GM12878 (cell line): ENCODE data around the gene MVP. TPM values are rescaled to one million over a fixed set of nuclear protein-coding genes. Genes with fewer than 3 reads are reported as not detected.
A peak's percentile ranks its signal among the peaks of the same experiment; 100 is the strongest.

Source experiments
- ATAC-seq: fragments of 200-7000 bp; cut with Tn5 transposase; 3 replicates; pipeline ENCODE4 v1.9.1; 2020; ENCODE audit warnings: mild to moderate bottlenecking, moderate library complexity
- Bru-seq: library from RNA; stranded (reverse); fragments of 400-500 nt; gene quantifications from one replicate; lab custom pipeline; 2021; lab: Mats Ljungman, UMichigan
- BruChase-seq, 2 experiments: library from RNA; stranded (reverse); fragments of 400-500 nt; gene quantifications; one replicate each; lab custom pipeline; 2021; lab: Mats Ljungman, UMichigan
- BruUV-seq: library from RNA; stranded (reverse); fragments of 400-500 nt; replicated peaks from 2 replicates; lab custom pipeline; 2021; lab: Mats Ljungman, UMichigan
- CTCF ChIA-PET: fragments of 300-600 bp; sonication (Branson Sonifier 250); formaldehyde crosslinking; extraction: SDS; loops from one replicate; lab custom pipeline; 2021; ENCODE audit warnings: inconsistent platforms; lab: Yijun Ruan, JAX
- POLR2A ChIA-PET: fragments of 350-600 bp; formaldehyde crosslinking; extraction: SDS; loops from one replicate; lab custom pipeline; 2021; ENCODE audit warnings: inconsistent platforms; lab: Charles Lee
- RAD21 ChIA-PET: fragments of 300-600 bp; sonication (Branson Sonifier 250); formaldehyde crosslinking; loops from one replicate; lab custom pipeline; 2023; ENCODE audit warnings: antibody characterized with exemption; ENCODE audit not compliant: unreplicated experiment; lab: Charles Lee
- SMC1A ChIA-PET: fragments of 300-600 bp; sonication (Branson Sonifier 250); formaldehyde crosslinking; loops from one replicate; lab custom pipeline; 2023; ENCODE audit not compliant: unreplicated experiment, uncharacterized antibody; lab: Charles Lee
- DNase-seq: peaks from one replicate; pipeline ENCODE4 v3.0.0-alpha.2; 2011; ENCODE audit warnings: low read depth, low spot score
- FAIRE-seq: peaks from 3 replicates; lab custom pipeline; 2011; peaks lifted over from hg19 to GRCh38; lab: Jason Lieb, UNC
- H2AFZ ChIP-seq: 2 replicates; pipeline ENCODE4 v1.6.0; 2011; ENCODE audit warnings: low read depth, low read length, control low read depth; ENCODE audit not compliant: control insufficient read depth
- H3K27ac ChIP-seq: 2 replicates; pipeline ENCODE4 v1.5.1; 2011; ENCODE audit warnings: control low read depth; ENCODE audit not compliant: control insufficient read depth, insufficient read depth
- H3K27me3 ChIP-seq, 2 experiments: replicated peaks in 1 of 2; 2 replicates each; pipeline versions ENCODE4 v1.6.0 to v1.6.1; 2011; ENCODE audit warnings: low read length in 1 of 2; ENCODE audit not compliant: control insufficient read depth in 2 of 2, insufficient read depth in 2 of 2
- H3K36me3 ChIP-seq, 2 experiments: 2 replicates each; pipeline ENCODE4 v1.5.1; 2011; ENCODE audit warnings: low read length in 1 of 2; ENCODE audit not compliant: control insufficient read depth in 2 of 2, insufficient read depth in 2 of 2
- H3K4me1 ChIP-seq: 2 replicates; pipeline ENCODE4 v1.6.1; 2011; ENCODE audit warnings: mild to moderate bottlenecking, low read length, moderate library complexity, mixed read lengths; ENCODE audit not compliant: control insufficient read depth, insufficient read depth
- H3K4me2 ChIP-seq: 2 replicates; pipeline ENCODE4 v1.6.0; 2011; ENCODE audit warnings: control low read depth; ENCODE audit not compliant: control insufficient read depth, insufficient read depth
- H3K4me3 ChIP-seq: fragments of 200-600 bp; sonication (generic); 2 replicates; pipeline ENCODE4 v1.5.1; 2016
- H3K79me2 ChIP-seq: 2 replicates; pipeline ENCODE4 v1.6.0; 2011; ENCODE audit warnings: low read length; ENCODE audit not compliant: control insufficient read depth, insufficient read depth
- H3K9ac ChIP-seq: 2 replicates; pipeline ENCODE4 v1.8.0; 2011; ENCODE audit warnings: low read length, control low read depth, mixed read lengths; ENCODE audit not compliant: control insufficient read depth, insufficient read depth
- H3K9me3 ChIP-seq: replicated peaks from 3 replicates; pipeline ENCODE4 v1.5.1; 2011; ENCODE audit warnings: mild to moderate bottlenecking, low read length; ENCODE audit not compliant: control insufficient read depth, insufficient read depth
- H4K20me1 ChIP-seq: 2 replicates; pipeline ENCODE4 v1.6.0; 2011; ENCODE audit not compliant: control insufficient read depth, insufficient read depth
- EED ChIP-seq: sonication (generic); IDR thresholded peaks from 2 replicates; pipeline ENCODE4 v1.6.1; 2016; ENCODE audit warnings: antibody characterized with exemption, low read depth
- MXI1 ChIP-seq: fragments of 150-350 bp; IDR thresholded peaks from 2 replicates; pipeline ENCODE4 v1.6.1; 2011; ENCODE audit warnings: low read depth, mild to moderate bottlenecking, inconsistent platforms, low read length, improper control_type of control experiment
- NFXL1 ChIP-seq: fragments of 450-650 bp; IDR thresholded peaks from 2 replicates; pipeline ENCODE4 v1.6.1; 2017; ENCODE audit warnings: antibody characterized with exemption, mild to moderate bottlenecking, borderline replicate concordance
- NFYA ChIP-seq: IDR thresholded peaks from 2 replicates; pipeline ENCODE4 v1.6.1; 2011; ENCODE audit warnings: low read depth, mild to moderate bottlenecking, low read length, improper control_type of control experiment, borderline replicate concordance
- NKRF ChIP-seq: fragments of 450-650 bp; conservative IDR thresholded peaks from 2 replicates; pipeline ENCODE4 v1.6.1; 2017; ENCODE audit warnings: mild to moderate bottlenecking, moderate library complexity
- NR2C1 ChIP-seq: fragments of 450-650 bp; IDR thresholded peaks from 2 replicates; pipeline ENCODE4 v1.6.1; 2017; ENCODE audit warnings: antibody characterized with exemption, mild to moderate bottlenecking, moderate library complexity
- PAX5 ChIP-seq: IDR thresholded peaks from 2 replicates; pipeline ENCODE4 v1.6.1; 2011; ENCODE audit warnings: low read depth, low read length, borderline replicate concordance
- POLR2A ChIP-seq: IDR thresholded peaks from 2 replicates; pipeline ENCODE4 v1.6.1; 2011; ENCODE audit warnings: low read depth, mild to moderate bottlenecking, low read length
- POLR2AphosphoS5 ChIP-seq: IDR thresholded peaks from 2 replicates; pipeline ENCODE4 v1.6.1; 2011; ENCODE audit warnings: mild to moderate bottlenecking, low read length, inconsistent platforms
- RBBP5 ChIP-seq: fragments of 200-600 bp; sonication (generic); conservative IDR thresholded peaks from 2 replicates; pipeline ENCODE4 v1.6.1; 2016
- RCOR1 ChIP-seq: conservative IDR thresholded peaks from 2 replicates; pipeline ENCODE4 v1.6.1; 2012; ENCODE audit warnings: low read depth, low read length, improper control_type of control experiment
- SPI1 ChIP-seq: IDR thresholded peaks from 2 replicates; pipeline ENCODE4 v1.6.1; 2011; ENCODE audit warnings: low read depth, mild to moderate bottlenecking, low read length, moderate library complexity, borderline replicate concordance; ENCODE audit not compliant: insufficient read depth
- YY1 ChIP-seq: IDR thresholded peaks from 2 replicates; pipeline ENCODE4 v1.6.1; 2011; ENCODE audit warnings: low read depth, mild to moderate bottlenecking, low read length
- ZNF24 ChIP-seq: fragments of 450-650 bp; IDR thresholded peaks from 2 replicates; pipeline ENCODE4 v1.6.1; 2017; ENCODE audit warnings: antibody characterized with exemption, mild to moderate bottlenecking
- WGBS: methylation state at CpG from one replicate; pipeline ENCODE4 v1.1.6; 2016; ENCODE audit warnings: low lambda C conversion rate; ENCODE audit not compliant: insufficient replicate concordance, insufficient coverage; ENCODE audit errors: missing lambda C conversion rate; 5-methylcytosine and 5-hydroxymethylcytosine counted together
- in situ Hi-C: fragments of 300-500 bp; cut with MboI; formaldehyde crosslinking; loops from 9 replicates; pipeline ENCODE4 v1.14.3; 2018; ENCODE audit warnings: mixed read lengths
- intact Hi-C: fragments of 100-400 bp; cut with micrococcal nuclease; formaldehyde crosslinking; loops from one replicate; pipeline ENCODE4 v1.14.2; 2022; ENCODE audit not compliant: unreplicated experiment
- long read RNA-seq, 2 experiments: library from polyadenylated mRNA; unstranded; transcript quantifications; one replicate each; pipeline ENCODE4 v2.0.0, GENCODE V29; 2019 to 2020
- polyA minus RNA-seq, 3 experiments: library from RNA; depleted of rRNA, polyadenylated mRNA; stranded (reverse); fragments of >200 nt; gene quantifications; 2 replicates each; pipeline ENCODE4 v1.2.3, GENCODE V29; 2011
- polyA plus RNA-seq, 11 experiments: library from polyadenylated mRNA; depleted of rRNA in 4 of 11; unstranded in 6 of 11; stranded (reverse) in 5 of 11; fragments of >200 nt; fragmentation: Nextera tagmentation in 4 of 11; fragmentation: Illumina TruSeq in 1 of 11; extraction: Ambion mirVana in 4 of 11; extraction: Trizol in 1 of 11; gene quantifications; 1 replicate in 1 of 11; 2 replicates in 10 of 11; pipeline versions ENCODE4 v1.2.1 to v1.2.3, GENCODE V29; 2011 to 2016; ENCODE audit warnings: inconsistent platforms in 2 of 11, missing spikeins in 2 of 11, low read depth in 1 of 11
- total RNA-seq, 4 experiments: library from RNA; depleted of rRNA in 3 of 4; stranded (reverse); fragments of >200 nt in 3 of 4; fragmentation: Illumina TruSeq in 1 of 4; extraction: Trizol in 1 of 4; gene quantifications; 2 replicates each; pipeline versions ENCODE4 v1.2.1 to v1.2.3, GENCODE V29; 2013 to 2021
- TF ChIP-seq, protein P1 (sequence below): IDR thresholded peaks from 2 replicates; pipeline ENCODE4 v1.6.1; 2011; ENCODE audit warnings: low read depth, low read length, improper control_type of control experiment, borderline replicate concordance
- TF ChIP-seq, protein P2 (sequence below): IDR thresholded peaks from 2 replicates; pipeline ENCODE4 v1.6.1; 2012; ENCODE audit warnings: low read depth, low read length, improper control_type of control experiment

Gene MVP
- 84.4 and 84.6 TPM in 2 replicates for total RNA-seq (2013; cell fraction: nucleolus; rRNA removed)
- total RNA-seq (2014; rRNA removed) (60.2 and 67.9 TPM in 2 replicates), total RNA-seq (2014; rRNA removed; fragmentation: Illumina TruSeq; extraction: Trizol) (28.1 and 28.9 TPM in 2 replicates), total RNA-seq (2021) (62.5 and 62.7 TPM in 2 replicates), polyA plus RNA-seq (2011; rRNA removed) (26.8 and 74.2 TPM in 2 replicates), polyA plus RNA-seq (2014; fragmentation: Illumina TruSeq; extraction: Trizol) (18.5 and 37.3 TPM in 2 replicates), polyA plus RNA-seq (2014; fragmentation: Nextera tagmentation; extraction: Ambion mirVana) (1 to 10 TPM in 1 of 2 experiments, under 1 TPM in 1; 0.98 to 1.2 TPM), polyA plus RNA-seq (2014; rRNA removed) (46.7 and 56.9 TPM in 2 replicates), polyA plus RNA-seq (2016; fragmentation: Nextera tagmentation; extraction: Ambion mirVana) (10 to 100 TPM; 63.5 to 64.6 TPM), polyA minus RNA-seq (2011; rRNA and poly(A)+ RNA removed) (183 and 191 TPM in 2 replicates), Bru-seq, nascent RNA (percentile 72 among the genes with signal in this experiment), BruChase-seq, experiment 1, labeled RNA remaining after a 6-hour chase (percentile 90 among the genes with signal in this experiment), BruChase-seq, experiment 2, labeled RNA remaining after a 2-hour chase (percentile 84 among the genes with signal in this experiment)
- polyA plus RNA-seq (2011; ENCODE audit: low read depth), result 32.9 TPM
- polyA plus RNA-seq (2011; cell fraction: cytosol; rRNA removed), result 59.9 and 79.0 TPM in 2 replicates
- polyA plus RNA-seq (2011; cell fraction: nucleus; rRNA removed), result 152 and 155 TPM in 2 replicates
- polyA plus RNA-seq (2012), result 54.3 and 57.3 TPM in 2 replicates
- polyA minus RNA-seq (2011; cell fraction: cytosol; rRNA and poly(A)+ RNA removed), result 59.3 and 71.4 TPM in 2 replicates
- polyA minus RNA-seq (2011; cell fraction: nucleus; rRNA and poly(A)+ RNA removed), result 47.4 and 71.8 TPM in 2 replicates
- long read RNA-seq, experiment 1, transcript MVP-201 (15 exons, 2,870 nt), result major isoform, 53 of 89 reads
- long read RNA-seq, experiment 1, transcript MVP-202 (15 exons, 2,925 nt), result minor isoform, 15 of 89 reads
- long read RNA-seq, experiment 1, partial matches to known transcripts, result 12 of 89 reads
- long read RNA-seq, experiment 1, other reads (novel, unspliced or antisense), result 9 of 89 reads
- long read RNA-seq, experiment 2, transcript MVP-202 (15 exons, 2,925 nt), result minor isoform, 7 of 68 reads
- long read RNA-seq, experiment 2, transcript MVP-201 (15 exons, 2,870 nt), result major isoform, 38 of 68 reads
- long read RNA-seq, experiment 2, partial matches to known transcripts, result 18 of 68 reads
- long read RNA-seq, experiment 2, other reads (novel, unspliced or antisense), result 5 of 68 reads

GRCh38 chr16:29820271-29820701 is at the start of gene MVP:
TSS of gene MVP (plus strand) at chr16:29820462. CDS start at chr16:29830550, 10,088 bp downstream.
- Histone ChIP-seq H3K4me1 (peaks cover 17% of the 10 kb centered on the region), H3K36me3 (peaks cover 0 to 2% of the 10 kb centered on the region in 2 experiments; a peak in 1 of 4 replicates), H3K27ac (peak within 1 kb of the TSS; percentile 91), H3K4me2 (peak within 1 kb of the TSS; percentile 96), H2AFZ (peak within 1 kb of the TSS; percentile 18; the same call in 1 of the 2 replicates), H3K4me3 (peak within 1 kb of the TSS; percentile 94), H3K9ac (peak within 1 kb of the TSS; percentile 91), H3K9me3 (no peaks in the 10 kb centered on the region), H3K79me2 (peaks cover 59% of the 10 kb centered on the region), H4K20me1 (0 out of 2 replicates have a peak, but pooled peaks cover 3% of the 10 kb centered on the region), H3K27me3 (no peaks in the 10 kb centered on the region)
- POLR2A ChIA-PET, result interaction anchor here (0.6 to 5.5 kb wide), 13 partner anchors 8 to 173 kb away, joined by 3 to 40 read pairs (median 5); partner anchors contain the start of genes C16orf54, CDIPT, KIF22 and MAZ
- CTCF ChIA-PET, result interaction anchor here (0.8 to 8.3 kb wide), 11 partner anchors 9 to 212 kb away, joined by 3 to 99 read pairs (median 4); partner anchors contain the start of genes KIF22 and TMEM219
- RAD21 ChIA-PET, result interaction anchor here (1.0 to 7.9 kb wide), 8 partner anchors 9 to 142 kb away, joined by 3 to 51 read pairs (median 4); partner anchors contain the start of genes MAZ and QPRT
- WGBS, result 1% methylated on average over 4 of the region's 4 CpGs
- SMC1A ChIA-PET, result interaction anchor here (1.0 to 7.8 kb wide), 4 partner anchors 9 to 29 kb away, joined by 3 to 48 read pairs (median 6); no protein-coding TSS in a partner anchor
- BruUV-seq, result no TSS peak
- in situ Hi-C loops, result no loop called here
- intact Hi-C loops, result loop anchor here (5.0 kb wide), 1 partner anchor 42 kb away; the partner anchor contains the start of gene CDIPT
- FAIRE-seq (no peak), DNase-seq (no peak), ATAC-seq (peak; percentile 55)
- TF ChIP-seq, protein P1, sequence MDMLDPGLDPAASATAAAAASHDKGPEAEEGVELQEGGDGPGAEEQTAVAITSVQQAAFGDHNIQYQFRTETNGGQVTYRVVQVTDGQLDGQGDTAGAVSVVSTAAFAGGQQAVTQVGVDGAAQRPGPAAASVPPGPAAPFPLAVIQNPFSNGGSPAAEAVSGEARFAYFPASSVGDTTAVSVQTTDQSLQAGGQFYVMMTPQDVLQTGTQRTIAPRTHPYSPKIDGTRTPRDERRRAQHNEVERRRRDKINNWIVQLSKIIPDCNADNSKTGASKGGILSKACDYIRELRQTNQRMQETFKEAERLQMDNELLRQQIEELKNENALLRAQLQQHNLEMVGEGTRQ, result no peak
- TF ChIP-seq POLR2A (peak; percentile 32; the same call in 1 of the 2 replicates), PAX5 (no peak), NR2C1 (no peak), NFYA (no peak), RCOR1 (no peak), YY1 (0 out of 2 replicates have a peak, but pooled peaks have one; percentile 24), SPI1 (peak; percentile 65; the same call in 1 of the 2 replicates), MXI1 (peak; percentile 87), EED (peak; percentile 25; the same call in 1 of the 2 replicates), ZNF24 (no peak), RBBP5 (no peak), NKRF (peak; percentile 53; the same call in 1 of the 2 replicates), NFXL1 (no peak), POLR2AphosphoS5 (peak; percentile 48; the same call in 1 of the 2 replicates)
- TF ChIP-seq, protein P2, sequence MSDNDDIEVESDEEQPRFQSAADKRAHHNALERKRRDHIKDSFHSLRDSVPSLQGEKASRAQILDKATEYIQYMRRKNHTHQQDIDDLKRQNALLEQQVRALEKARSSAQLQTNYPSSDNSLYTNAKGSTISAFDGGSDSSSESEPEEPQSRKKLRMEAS, result no peak
